Natural killer cell (primary cell): ENCODE data around the gene ZNF48. TPM values are rescaled to one million over a fixed set of nuclear protein-coding genes. Genes with fewer than 3 reads are reported as not detected.

Experiments
- ATAC-seq, 3 donors: fragments of 150-1000 bp in 2 of 3; fragments of 200-7000 bp in 1 of 3; cut with Tn5 transposase; 1 replicate in 1 of 3; 2 replicates in 2 of 3; pipeline ENCODE4 v1.10.0; 2021; ENCODE audit warnings: mild to moderate bottlenecking in 2 of 3, moderate library complexity in 2 of 3
- DNase-seq, 2 donors: peaks; one replicate each; pipeline versions ENCODE4 v3.0.0 to v3.0.0-alpha.2; 2013 to 2021; ENCODE audit warnings: mixed read lengths in 1 of 2
- H3K27ac ChIP-seq: one replicate; pipeline ENCODE4 v1.5.1; 2013; ENCODE audit warnings: mild to moderate bottlenecking, low read length
- H3K27me3 ChIP-seq: one replicate; pipeline ENCODE4 v1.6.1; 2013; ENCODE audit warnings: low read length; ENCODE audit not compliant: control insufficient read depth, insufficient read depth
- H3K36me3 ChIP-seq: one replicate; pipeline ENCODE4 v1.6.1; 2013; ENCODE audit warnings: low read length; ENCODE audit not compliant: control insufficient read depth, insufficient read depth
- H3K4me1 ChIP-seq: one replicate; pipeline ENCODE4 v1.6.1; 2013; ENCODE audit warnings: low read length; ENCODE audit not compliant: control insufficient read depth, insufficient read depth
- H3K4me3 ChIP-seq: one replicate; pipeline ENCODE4 v1.5.1; 2013; ENCODE audit warnings: low read length
- H3K9me3 ChIP-seq: one replicate; pipeline ENCODE4 v1.6.1; 2013; ENCODE audit warnings: low read length; ENCODE audit not compliant: control insufficient read depth, insufficient read depth
- H3K27ac Mint-ChIP-seq, 2 donors: one replicate each; pipeline ENCODE4 v1.8.0; 2022; ENCODE audit warnings: mild to moderate bottlenecking in 2 of 2, mixed read lengths in 2 of 2, moderate library complexity in 1 of 2
- H3K27me3 Mint-ChIP-seq, 2 donors: one replicate each; pipeline ENCODE4 v1.8.0; 2022; ENCODE audit warnings: low read depth in 2 of 2, mixed read lengths in 2 of 2
- H3K36me3 Mint-ChIP-seq: one replicate; pipeline ENCODE4 v1.8.0; 2022; ENCODE audit warnings: mixed read lengths
- H3K4me1 Mint-ChIP-seq, 2 donors: one replicate each; pipeline ENCODE4 v1.8.0; 2022; ENCODE audit warnings: mixed read lengths in 2 of 2
- H3K4me3 Mint-ChIP-seq: one replicate; pipeline ENCODE4 v1.8.0; 2022; ENCODE audit warnings: mild to moderate bottlenecking, moderate library complexity, mixed read lengths
- H3K9me3 Mint-ChIP-seq, 2 donors: one replicate each; pipeline ENCODE4 v1.8.0; 2022; ENCODE audit warnings: mixed read lengths in 2 of 2
- CTCF ChIP-seq: fragments of 200-600 bp; IDR thresholded peaks from one replicate; pipeline ENCODE4 v1.8.0; 2022; ENCODE audit warnings: antibody characterized with exemption
- WGBS: methylation state at CpG from one replicate; pipeline ENCODE4 v1.1.7; 2013; ENCODE audit warnings: missing lambda C conversion rate; ENCODE audit not compliant: insufficient coverage; 5-methylcytosine and 5-hydroxymethylcytosine counted together
- intact Hi-C: fragments of 100-400 bp; cut with micrococcal nuclease; formaldehyde crosslinking; loops from one replicate; pipeline ENCODE4 v1.14.2; 2022
- total RNA-seq, 4 donors: library from RNA; stranded (reverse); fragments of 120-200 nt in 1 of 4; gene quantifications; one replicate each; pipeline versions ENCODE4 v1.2.3 to v1.2.4, GENCODE V29; 2013 to 2022

The ZNF48 gene
- total RNA-seq, 3 donors from 2014 or later (not counting 1 experiment from before 2014, with no cell fraction given), result 5.5 to 7.4 (median 7.1) TPM

GRCh38 chr16:30374538-30374937 is 20.7 kb upstream of the ZNF48 start, which contains the start of gene MYL11:
TSS of gene MYL11 (plus strand) at chr16:30374802. CDS start at chr16:30374858, 56 bp downstream.
- 96% methylated on average over 6 of the region's 6 CpGs for WGBS
- Mint-ChIP-seq H3K36me3 (no peaks in the 10 kb centered on the region), H3K4me3 (peak within 1 kb of the TSS; percentile 35), H3K9me3 (no peaks in the 10 kb centered on the region), H3K27me3 (peaks cover 0 to 3% of the 10 kb centered on the region in 2 donors), H3K4me1 (peaks cover 34 to 48% of the 10 kb centered on the region in 2 donors), H3K27ac (peak within 1 kb of the TSS; percentile 21 to 45)
- H3K27me3 ChIP-seq, result no peaks in the 10 kb centered on the region
- peaks cover 45% of the 10 kb centered on the region for H3K4me1 ChIP-seq
- no peak within 1 kb of the TSS for H3K27ac ChIP-seq
- no peak for TF ChIP-seq CTCF
- no peaks in the 10 kb centered on the region for H3K9me3 ChIP-seq
- ATAC-seq (no peak), DNase-seq (no peak)
- intact Hi-C loops, result loop anchor here (5.0 kb wide), 2 partner anchors 43 to 567 kb away; partner anchors contain the start of gene MAZ
- no peak within 1 kb of the TSS for H3K4me3 ChIP-seq
- peaks cover 8% of the 10 kb centered on the region for H3K36me3 ChIP-seq

GRCh38 chr16:30375864-30376263 is 19.4 kb upstream of the ZNF48 start:
- Histone ChIP-seq H3K9me3 (no peaks in the 10 kb centered on the region), H3K4me3 (no peak overlapping the region), H3K4me1 (peaks cover 54% of the 10 kb centered on the region), H3K27me3 (no peaks in the 10 kb centered on the region), H3K36me3 (peaks cover 13% of the 10 kb centered on the region), H3K27ac (no peak overlapping the region)
- Mint-ChIP-seq H3K4me3 (no peak overlapping the region), H3K27ac (peak overlapping the region; percentile 21 to 100), H3K9me3 (no peaks in the 10 kb centered on the region), H3K4me1 (peaks cover 43 to 52% of the 10 kb centered on the region in 2 donors), H3K27me3 (no peaks in the 10 kb centered on the region), H3K36me3 (no peaks in the 10 kb centered on the region)
- ATAC-seq (no peak), DNase-seq (no peak)
- TF ChIP-seq CTCF, result no peak
- WGBS, result 99% methylated on average over 8 of the region's 8 CpGs
- intact Hi-C loops, result no loop called here

- no peaks in the 10 kb centered on the region for H3K36me3 Mint-ChIP-seq
- no peaks in the 10 kb centered on the region for H3K27me3 Mint-ChIP-seq
- Histone ChIP-seq H3K36me3 (peaks cover 16% of the 10 kb centered on the region), H3K27me3 (no peaks in the 10 kb centered on the region), H3K27ac (peak overlapping the region; percentile 99), H3K4me1 (peaks cover 56% of the 10 kb centered on the region), H3K4me3 (no peak overlapping the region), H3K9me3 (no peaks in the 10 kb centered on the region)
- DNase-seq (no peak), ATAC-seq (no peak)
- no peak for TF ChIP-seq CTCF
- peak overlapping the region; percentile 99 to 100 for H3K27ac Mint-ChIP-seq
- intact Hi-C loops, result no loop called here
- no peak overlapping the region for H3K4me3 Mint-ChIP-seq
- H3K4me1 Mint-ChIP-seq, result peaks cover 43 to 52% of the 10 kb centered on the region in 2 donors
- no peaks in the 10 kb centered on the region for H3K9me3 Mint-ChIP-seq
- WGBS, result 95% methylated on average over 7 of the region's 8 CpGs
Measured at GRCh38 chr16:30376461-30376902, 18.7 kb upstream of the ZNF48 start.
